Measurements from ENCODE around the gene FAM222A.

GRCh38 chr12:109760930-109761921 lies 47.6 kb downstream of the FAM222A start:
- TF ChIP-seq CTCF (IDR thresholded peaks at IDR 0.05 in 4 of 5, conservative IDR thresholded peaks at IDR 0.05 in 1 of 5) (no peak), POLR2A (IDR thresholded peaks at IDR 0.05) (no peak)

All from gastrocnemius medialis (tissue), 4 donors.